Spleen (tissue), 7 donors: Measurements from ENCODE around the gene SGIP1.

Source experiments
- CTCF ChIP-seq, 11 experiments: fragments of 200-600 bp in 7 of 11; fragments of 450-650 bp in 4 of 11; sonication (generic) in 4 of 11; IDR thresholded peaks in 8 of 11; conservative IDR thresholded peaks in 3 of 11; 1 replicate in 7 of 11; 2 replicates in 4 of 11; pipeline versions ENCODE4 v1.4.0 to v1.8.0; 2016 to 2021; ENCODE audit warnings: antibody characterized with exemption in 11 of 11, inconsistent platforms in 4 of 11, mild to moderate bottlenecking in 1 of 11
- POLR2A ChIP-seq, 3 donors: fragments of 450-650 bp; IDR thresholded peaks; one replicate each; pipeline ENCODE4 v1.5.1; 2017; ENCODE audit warnings: antibody characterized with exemption in 3 of 3, mild to moderate bottlenecking in 1 of 3
- POLR2AphosphoS5 ChIP-seq, 3 donors: sonication (generic); formaldehyde crosslinking; IDR thresholded peaks; one replicate each; pipeline ENCODE4 v1.5.1; 2017; ENCODE audit warnings: antibody characterized with exemption in 3 of 3
- donor health status: DM: no; HTN: no; CAD: no; lungs with moderate emphysema.
- donor health status: DM: no; HTN: no; CAD: no.
- donor health status: DM: no; HTN: no; CAD: no.

GRCh38 chr1:66533804-66534740 is at the start of gene SGIP1:
- no peak for TF ChIP-seq CTCF (IDR thresholded peaks at IDR 0.05 in 8 of 11, conservative IDR thresholded peaks at IDR 0.05 in 3 of 11)
- TF ChIP-seq POLR2A (IDR thresholded peaks at IDR 0.05): no peak
- no peak for TF ChIP-seq POLR2AphosphoS5 (IDR thresholded peaks at IDR 0.05)
